GDM1 (cell line): Measurements from ENCODE around the gene FGD2.

Experiments used
- DNase-seq: peaks from one replicate; lab custom pipeline; 2025; lab: John Stamatoyannopoulos, UW

FGD2 gene, protein sequence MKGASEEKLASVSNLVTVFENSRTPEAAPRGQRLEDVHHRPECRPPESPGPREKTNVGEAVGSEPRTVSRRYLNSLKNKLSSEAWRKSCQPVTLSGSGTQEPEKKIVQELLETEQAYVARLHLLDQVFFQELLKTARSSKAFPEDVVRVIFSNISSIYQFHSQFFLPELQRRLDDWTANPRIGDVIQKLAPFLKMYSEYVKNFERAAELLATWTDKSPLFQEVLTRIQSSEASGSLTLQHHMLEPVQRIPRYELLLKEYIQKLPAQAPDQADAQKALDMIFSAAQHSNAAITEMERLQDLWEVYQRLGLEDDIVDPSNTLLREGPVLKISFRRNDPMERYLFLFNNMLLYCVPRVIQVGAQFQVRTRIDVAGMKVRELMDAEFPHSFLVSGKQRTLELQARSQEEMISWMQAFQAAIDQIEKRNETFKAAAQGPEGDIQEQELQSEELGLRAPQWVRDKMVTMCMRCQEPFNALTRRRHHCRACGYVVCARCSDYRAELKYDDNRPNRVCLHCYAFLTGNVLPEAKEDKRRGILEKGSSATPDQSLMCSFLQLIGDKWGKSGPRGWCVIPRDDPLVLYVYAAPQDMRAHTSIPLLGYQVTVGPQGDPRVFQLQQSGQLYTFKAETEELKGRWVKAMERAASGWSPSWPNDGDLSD

DNA sequence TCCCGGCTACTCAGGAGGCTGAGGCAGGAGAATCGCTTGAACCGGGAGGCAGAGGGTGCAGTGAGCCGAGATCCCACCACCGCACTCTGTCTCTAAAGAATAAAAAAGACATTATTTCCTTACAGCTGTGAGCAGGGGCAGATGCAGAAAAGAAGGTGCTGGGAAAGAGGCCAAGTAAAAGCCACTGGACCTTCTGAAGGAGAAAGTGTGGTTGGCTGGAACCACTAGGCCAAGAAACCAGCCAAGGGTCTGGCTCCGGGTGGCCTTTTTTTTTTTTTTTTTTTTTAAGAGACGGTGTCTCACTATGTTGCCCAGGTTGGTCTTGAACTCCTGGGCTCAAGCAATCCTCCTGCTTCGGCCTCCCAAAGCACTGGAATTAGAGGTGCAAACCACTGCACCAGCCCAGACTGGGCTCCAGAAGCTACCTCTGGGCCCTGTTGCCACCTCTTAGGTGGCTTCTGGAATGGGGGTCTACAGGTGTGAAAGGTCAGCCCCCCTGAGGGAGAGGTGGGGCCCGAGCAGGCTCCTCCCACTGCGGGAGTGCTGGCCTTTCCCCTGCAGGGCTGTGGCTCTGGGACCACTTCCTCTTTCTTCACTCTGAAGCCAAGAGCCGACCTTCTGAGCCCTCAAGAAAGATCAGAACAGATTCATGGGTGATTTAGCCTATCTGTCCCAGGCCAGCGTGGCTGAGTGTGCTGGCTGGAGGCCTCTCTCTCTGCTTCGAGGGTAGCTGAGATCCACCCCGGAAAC, at the start of gene FGD2:
TSS of gene FGD2 (plus strand) at position 595 of the 750 bp plus-strand sequence. CDS start 163 bp downstream, outside the sequence.
- peak; percentile 36 for DNase-seq

DNA sequence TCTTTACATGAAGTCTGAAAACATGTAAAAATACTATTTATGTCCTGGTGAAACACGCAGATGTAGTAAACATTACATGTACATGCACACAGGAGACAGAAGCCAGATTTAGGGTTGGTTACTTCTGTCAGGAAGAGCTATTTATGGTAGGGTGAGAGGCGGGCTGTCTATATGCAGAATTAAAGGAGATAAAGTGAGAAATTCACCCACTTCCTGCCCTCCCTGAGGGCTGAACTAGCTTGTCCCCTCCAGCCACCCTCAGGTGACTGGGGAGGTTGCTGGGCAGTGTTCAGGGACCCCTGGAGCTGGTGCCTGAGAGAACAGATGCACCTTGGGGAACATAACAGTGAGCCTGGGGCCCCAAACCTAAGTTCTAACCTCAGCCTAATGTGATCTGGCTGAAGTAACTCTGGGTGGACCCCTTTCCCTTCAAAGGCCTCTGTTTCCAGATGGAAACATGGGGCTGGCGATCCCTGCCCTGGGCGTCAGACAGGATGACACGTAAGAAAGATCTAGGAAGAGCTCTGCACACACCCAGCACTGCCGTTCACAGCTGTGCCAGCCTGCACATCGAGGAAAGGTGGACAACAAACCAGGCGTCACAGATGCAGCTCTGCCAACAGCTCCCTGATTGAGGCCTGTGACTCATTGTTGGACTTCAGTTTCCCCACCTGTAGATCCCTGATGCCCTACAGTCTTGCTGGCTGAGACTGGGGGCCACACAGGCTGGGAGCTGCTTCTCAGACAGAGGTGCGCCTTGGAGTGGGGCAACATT, 49.6 kb upstream of the FGD2 start:
- no peak for DNase-seq

DNA sequence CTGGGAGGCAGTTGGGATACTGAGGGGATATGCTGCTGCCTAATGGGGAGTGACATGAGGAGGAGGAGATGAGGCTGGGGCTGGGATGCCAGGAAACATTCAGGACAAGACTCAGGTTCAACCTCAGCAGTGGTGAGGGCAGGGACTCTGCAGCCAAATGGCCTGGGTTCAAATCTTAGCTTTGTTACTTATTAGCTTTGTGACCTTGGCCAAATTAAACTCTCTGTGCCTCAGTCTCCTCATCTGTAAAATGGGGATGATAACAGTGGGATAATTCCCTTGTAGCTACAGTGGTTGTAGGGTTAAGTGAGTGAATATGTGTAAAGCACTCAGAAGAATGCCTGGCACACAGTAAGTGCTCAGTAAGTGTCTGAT, 49.0 kb upstream of the FGD2 start:
- no peak for DNase-seq

DNA sequence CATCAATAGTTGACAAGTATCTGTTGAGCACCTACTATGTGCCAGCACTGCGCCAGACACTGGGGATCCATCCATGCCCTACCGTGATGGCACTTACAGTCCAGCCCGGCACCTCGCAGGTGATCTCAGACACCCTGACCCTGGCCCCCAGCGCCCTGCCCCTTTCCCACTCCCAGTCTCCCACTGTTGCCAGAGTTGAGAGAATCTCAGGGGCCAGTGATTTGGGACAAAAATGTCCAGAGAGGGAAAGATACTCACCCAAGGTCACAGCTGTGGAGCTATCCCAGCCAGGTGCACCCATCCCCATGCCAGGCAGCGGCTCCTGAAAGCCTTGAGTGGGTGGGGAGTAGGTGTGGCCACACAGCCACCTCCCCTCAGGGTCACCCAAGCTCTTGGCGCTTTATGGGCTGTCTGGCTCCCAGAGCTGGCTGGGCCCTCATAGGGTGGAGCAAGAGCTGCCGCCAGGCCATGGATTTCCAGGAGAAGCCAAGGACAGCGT, 47.6 kb upstream of the FGD2 start:
- no peak for DNase-seq

DNA sequence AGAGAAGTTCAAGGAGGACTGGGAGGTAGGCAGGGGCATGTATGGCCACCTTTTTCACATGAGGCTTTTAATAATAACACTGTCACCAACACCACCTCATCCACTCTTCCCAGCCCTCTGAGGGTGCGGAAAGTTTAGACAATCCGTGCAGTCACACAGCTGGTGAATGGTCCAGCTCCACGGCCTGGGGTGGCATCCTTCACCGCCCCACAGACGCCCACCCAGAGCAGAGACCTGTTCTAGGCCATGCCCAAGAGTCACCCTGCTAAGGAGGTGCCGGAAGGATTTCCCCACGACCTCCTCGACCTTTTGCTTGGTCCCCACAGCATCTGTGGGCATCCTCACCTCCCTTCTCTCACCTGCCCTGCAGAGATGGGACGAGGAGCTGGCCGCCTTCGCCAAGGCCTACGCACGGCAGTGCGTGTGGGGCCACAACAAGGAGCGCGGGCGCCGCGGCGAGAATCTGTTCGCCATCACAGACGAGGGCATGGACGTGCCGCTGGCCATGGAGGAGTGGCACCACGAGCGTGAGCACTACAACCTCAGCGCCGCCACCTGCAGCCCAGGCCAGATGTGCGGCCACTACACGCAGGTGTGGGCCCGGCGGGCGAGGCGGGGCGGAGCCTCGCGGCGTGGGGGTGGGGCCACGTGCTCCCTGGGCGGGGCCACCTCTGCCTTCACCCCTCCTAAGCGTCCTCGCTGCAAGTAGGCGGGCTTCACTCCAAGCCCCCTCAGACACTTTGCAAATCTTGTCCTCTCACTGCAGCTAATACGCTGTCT, 46.5 kb upstream of the FGD2 start:
- no peak for DNase-seq

DNA sequence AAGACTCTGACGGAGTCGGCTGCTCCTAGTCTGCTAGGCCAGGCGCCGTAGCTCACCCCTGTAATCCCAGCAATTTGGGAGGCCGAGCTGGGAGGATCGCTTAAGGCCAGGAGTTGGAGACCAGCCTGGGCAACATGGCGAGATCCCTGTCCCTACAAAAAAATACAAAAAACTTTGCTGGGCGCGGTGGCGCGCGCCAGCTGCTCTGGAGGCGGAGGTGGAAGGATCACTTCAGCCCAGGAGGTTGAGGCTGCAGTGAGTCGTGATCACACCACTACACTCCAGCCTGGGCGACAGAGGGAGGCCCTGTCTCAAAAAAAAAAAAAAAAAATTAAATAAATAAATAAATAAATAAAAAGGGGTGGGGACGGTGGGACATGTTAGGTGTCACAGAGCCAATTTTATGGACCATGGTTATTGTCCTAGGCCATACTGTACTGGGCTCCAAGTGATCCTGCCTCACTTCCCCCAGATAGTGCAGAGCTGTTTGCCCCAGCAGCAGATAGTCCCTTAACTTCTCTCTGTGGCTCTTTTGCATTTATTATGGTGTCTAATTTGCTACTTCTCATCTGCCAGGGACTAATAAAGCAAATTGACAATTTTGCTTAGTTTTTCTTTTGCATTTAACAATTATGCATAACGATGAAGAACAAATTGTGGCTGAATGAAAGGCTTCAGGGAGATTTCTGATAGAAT, 45.8 kb upstream of the FGD2 start:
- no peak for DNase-seq

DNA sequence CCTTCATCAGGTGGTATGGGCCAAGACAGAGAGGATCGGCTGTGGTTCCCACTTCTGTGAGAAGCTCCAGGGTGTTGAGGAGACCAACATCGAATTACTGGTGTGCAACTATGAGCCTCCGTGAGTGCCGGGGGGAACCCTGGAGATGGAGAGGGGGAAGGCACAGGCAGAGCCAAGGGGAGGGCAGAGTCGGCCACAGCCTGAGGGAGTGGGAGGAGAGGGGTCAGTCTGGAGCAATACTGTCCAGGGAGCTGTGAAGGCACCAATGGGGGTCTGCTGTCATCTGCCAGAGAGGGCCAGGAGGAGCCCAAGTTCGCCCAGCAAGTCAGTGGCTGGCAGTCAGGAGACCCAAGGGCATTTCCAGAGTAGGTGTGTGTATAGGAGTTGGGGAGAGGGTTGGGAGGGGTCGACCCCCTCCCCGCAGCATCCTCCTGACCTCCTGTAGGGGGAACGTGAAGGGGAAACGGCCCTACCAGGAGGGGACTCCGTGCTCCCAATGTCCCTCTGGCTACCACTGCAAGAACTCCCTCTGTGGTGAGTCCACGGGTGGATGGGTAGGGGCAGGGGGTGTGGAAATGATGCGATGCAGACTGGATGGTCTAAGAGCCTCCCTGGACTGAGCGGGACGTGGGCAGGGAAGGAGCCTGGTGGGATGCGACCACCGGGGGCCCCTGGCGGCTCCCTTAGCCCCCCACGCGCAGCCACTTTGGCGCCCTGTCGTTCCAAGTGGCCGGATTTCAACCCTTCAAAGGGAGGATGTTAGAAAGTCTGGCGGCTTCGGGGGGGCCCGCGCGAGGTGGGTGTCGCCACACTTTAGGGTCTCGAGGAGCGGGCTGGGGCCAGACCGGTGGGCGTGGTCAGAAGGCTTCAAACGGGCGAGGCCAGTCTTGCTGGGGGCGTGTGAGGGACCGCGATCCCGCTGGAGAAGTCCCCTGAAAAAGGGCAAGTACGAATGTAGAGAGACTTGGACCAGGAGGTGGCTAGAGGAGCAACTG, 43.7 kb upstream of the FGD2 start:
- DNase-seq = no peak

DNA sequence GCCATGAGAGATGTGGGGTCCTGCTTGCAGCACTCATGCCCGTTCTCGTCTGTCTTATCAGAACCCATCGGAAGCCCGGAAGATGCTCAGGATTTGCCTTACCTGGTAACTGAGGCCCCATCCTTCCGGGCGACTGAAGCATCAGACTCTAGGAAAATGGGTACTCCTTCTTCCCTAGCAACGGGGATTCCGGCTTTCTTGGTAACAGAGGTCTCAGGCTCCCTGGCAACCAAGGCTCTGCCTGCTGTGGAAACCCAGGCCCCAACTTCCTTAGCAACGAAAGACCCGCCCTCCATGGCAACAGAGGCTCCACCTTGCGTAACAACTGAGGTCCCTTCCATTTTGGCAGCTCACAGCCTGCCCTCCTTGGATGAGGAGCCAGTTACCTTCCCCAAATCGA, 42.6 kb upstream of the FGD2 start:
- DNase-seq = peak; percentile 78

DNA sequence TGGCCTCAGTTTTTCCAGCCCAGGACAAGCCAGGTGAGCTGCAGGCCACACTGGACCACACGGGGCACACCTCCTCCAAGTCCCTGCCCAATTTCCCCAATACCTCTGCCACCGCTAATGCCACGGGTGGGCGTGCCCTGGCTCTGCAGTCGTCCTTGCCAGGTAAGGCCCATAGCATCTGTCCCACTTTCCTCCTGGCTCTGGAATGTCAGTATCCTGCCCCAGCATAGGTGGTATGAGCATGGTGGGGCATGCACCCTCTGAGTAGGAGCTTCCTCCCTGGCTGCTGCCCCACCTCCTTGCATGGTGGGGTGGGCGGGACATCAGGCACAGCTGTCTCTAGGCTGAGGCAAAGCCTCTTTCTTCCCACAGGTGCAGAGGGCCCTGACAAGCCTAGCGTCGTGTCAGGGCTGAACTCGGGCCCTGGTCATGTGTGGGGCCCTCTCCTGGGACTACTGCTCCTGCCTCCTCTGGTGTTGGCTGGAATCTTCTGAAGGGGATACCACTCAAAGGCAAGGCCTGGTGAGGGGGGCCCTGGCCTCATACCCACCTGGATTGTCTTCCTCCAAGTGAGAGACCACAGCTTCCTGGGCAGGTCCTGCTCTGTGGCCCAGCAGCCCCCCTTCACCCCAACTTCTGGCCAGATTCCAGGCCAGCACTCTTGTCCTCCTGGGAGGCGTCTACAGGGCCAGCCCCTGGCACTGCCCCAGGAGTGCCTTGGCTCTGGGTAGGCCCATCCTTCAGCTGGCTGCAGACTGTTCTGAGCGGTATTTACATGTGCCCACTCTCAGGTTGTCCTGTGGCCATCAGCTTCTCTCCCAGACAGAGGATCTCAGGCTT, 41.8 kb upstream of the FGD2 start:
- no peak for DNase-seq

DNA sequence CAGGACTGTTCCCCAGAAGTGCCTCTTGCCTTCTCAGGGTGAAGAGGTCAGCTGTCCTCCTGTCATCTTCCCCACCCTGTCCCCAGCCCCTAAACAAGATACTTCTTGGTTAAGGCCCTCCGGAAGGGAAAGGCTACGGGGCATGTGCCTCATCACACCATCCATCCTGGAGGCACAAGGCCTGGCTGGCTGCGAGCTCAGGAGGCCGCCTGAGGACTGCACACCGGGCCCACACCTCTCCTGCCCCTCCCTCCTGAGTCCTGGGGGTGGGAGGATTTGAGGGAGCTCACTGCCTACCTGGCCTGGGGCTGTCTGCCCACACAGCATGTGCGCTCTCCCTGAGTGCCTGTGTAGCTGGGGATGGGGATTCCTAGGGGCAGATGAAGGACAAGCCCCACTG, 41.1 kb upstream of the FGD2 start:
- no peak for DNase-seq

DNA sequence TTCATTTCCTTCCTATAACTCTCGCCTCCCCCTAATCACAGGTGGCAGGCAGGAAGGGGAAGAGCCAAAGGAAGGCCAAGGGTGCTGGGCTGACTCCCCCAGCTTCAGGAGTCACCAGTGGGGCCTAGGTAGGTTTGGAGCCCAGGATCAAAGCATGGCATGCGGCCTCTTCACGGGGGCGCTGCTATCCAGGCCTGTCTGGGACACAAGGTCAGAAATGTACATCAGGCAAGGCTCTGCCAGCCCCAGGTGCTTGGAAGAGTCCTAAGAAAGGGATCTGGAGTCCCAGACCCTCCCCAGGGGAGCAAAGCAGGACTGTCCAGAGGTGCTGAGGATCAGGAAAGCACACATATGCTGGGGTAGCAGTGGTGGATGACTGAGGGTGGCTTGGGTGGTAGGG, 40.5 kb upstream of the FGD2 start:
- no peak for DNase-seq

DNA sequence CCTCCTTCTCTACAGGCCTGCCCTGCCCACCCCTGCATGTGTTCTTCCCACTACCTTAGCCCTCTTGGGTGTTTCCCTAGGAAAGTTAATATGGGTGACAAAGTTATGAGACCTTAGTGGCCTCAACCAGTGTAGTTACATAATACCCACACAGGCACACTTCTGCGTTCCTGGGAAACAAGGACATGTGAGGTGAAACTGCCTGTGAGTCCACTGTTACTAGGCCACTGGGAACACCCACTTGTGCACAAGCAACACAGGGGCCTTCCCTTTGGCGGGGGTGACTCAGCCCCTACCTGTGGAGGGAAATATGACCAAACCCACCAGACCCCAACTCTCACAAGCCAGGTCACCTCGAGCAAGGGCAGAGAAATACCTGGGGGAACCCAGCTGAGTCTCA, 38.2 kb upstream of the FGD2 start:
- DNase-seq = no peak

DNA sequence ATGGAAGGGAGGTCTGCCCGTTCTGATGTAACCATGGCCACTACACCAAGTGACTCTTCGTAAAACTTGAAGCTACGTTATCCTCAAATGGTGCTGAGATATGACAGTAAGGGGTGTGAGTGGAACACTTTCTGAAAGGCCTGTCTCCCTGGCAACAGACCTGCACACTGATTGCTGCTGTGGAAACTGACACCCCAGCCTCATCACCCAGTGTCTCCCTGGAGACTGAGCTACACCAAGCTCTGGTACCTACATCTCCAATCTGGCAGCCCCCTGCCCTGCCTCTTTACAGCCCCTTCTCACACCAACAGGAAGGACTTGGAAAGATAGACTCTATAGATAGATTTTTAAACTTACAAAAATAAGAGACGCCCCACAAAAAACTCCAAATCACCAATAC, 37.7 kb upstream of the FGD2 start:
- no peak for DNase-seq

DNA sequence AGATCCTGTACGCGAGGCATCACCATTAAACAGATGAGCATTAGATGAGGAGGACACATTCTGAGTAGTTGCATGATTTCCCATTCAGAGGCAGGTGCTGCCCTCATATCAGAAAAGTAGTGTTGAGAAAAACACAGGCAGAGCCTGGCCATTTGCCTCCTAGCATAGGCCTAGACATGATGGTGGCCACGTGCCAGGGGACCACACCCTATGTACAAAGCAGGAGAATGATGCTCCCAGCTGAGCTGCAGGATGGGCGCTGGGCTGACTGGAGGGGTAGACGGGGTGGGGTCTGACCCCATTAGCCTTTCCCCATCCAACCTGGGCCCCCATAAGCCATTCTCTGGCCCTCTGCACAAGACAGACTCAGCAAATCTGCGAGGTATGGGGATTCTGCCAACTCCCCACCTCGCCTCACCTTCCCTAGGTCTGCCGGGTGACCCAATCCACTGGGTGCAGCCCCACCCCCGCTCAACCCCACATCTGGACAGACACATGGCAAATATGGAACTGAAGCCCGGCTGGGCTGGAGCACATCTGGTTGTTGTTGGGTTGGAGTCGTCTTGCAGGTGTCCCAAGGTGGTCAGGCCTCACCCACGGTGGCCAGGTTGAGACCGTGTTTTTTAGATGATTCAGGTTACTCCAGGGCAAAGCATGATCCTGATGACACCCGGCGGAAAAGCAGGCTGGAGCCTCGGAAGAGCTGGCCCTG, 37.0 kb upstream of the FGD2 start:
- no peak for DNase-seq

DNA sequence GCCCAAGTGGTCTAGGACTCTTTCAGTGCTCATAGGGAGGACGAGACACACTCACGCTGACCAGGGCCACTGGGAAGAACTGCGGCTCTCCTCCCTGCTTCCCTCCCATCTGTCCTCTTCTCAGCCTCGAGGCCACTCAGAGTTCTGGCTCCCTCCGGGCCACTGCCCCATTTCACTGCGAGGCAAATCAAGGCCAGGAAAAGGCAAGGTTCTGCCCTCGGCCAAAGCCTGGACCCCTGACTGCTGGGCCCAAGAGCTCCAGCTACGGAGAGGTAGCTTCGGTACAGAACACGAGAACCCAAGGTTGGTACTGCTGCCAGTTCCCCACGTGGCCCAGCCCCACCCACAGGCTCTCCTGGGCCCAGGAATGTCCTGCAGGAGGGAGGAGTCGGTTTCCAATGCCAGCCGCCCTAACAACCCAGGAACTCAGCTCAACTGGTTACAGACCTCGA, 36.2 kb upstream of the FGD2 start:
- DNase-seq = no peak

DNA sequence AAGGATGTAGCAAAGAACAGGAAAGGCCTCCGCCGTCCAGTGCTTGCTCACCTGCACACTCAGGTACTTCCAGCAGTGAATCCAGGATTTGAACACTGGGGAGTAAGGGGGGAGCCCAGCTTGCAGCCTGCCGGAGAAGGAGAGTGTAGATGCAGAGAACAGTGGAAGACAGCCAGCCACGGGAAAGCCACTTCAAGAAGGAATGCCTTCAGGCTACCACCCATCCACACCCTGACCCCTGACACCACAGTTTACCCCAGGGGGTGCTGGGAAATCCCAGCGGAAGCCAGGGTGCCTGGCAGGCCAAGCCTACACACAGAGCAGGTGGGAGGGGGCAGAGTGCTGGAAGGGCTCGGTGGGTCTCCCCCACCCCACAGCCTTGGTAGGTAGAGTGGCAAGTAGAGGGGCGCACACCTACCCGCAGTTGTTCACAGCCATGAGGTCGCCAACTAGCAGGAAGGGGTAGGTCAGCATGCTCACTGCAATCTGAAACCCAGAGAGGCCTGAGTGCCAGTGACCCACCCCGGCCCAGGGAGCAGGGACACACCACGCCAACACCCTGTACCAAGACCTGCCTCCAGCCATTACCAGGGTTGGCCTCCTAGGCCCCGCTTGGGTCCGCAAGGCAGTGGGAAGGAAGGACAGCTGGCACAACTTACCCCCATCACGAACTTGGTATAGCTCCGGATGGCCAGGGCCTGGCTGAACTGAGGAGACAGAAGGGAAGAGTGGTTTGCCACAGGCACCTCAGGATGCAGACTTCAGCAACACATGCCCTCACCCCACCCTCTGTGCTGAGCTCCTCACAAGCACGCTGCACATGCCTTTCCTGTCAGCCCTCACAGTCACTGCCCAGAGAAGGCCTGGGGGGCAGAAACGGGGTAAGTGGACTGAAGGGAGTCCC, 35.2 kb upstream of the FGD2 start:
- no peak for DNase-seq
